Activated CD8-positive, alpha-beta memory T cell treated with anti-CD3 and anti-CD28 coated beads, Interleukin-2, amount 50 U/mL, for 4 hours (primary cell): ENCODE data around the gene USP17L10.
A peak's percentile ranks its signal among the peaks of the same experiment; 100 is the strongest.
"Not testable (repeated sequence)": the region's sequence is repeated elsewhere in the genome, so short reads cannot be mapped to it uniquely, and the experiment has no call there.

Experiments
- DNase-seq: peaks from one replicate; pipeline ENCODE4 v3.0.0-alpha.2; 2020

The USP17L10 gene

GRCh38 chr4:9210357-9210756 lies at the start of gene USP17L10:
Gene USP17L10, plus strand, starts transcription at chr4:9210657. Its CDS starts 0 bp downstream, at chr4:9210657.
- DNase-seq: not testable (repeated sequence)

GRCh38 chr4:9165990-9166389 lies 44.5 kb upstream of the USP17L10 start:
- DNase-seq: not testable (repeated sequence)

- DNase-seq: not testable (repeated sequence)
These were observed 40.5 kb upstream of the USP17L10 start, which contains the start of gene FAM90A26 for GRCh38 chr4:9169791-9170459. Gene FAM90A26, plus strand, starts transcription at chr4:9170409. Its CDS starts 2,764 bp downstream, at chr4:9173173.

- not testable (repeated sequence) for DNase-seq
These were observed 4.2 kb downstream of the USP17L10 start for GRCh38 chr4:9214701-9215100.

DNA sequence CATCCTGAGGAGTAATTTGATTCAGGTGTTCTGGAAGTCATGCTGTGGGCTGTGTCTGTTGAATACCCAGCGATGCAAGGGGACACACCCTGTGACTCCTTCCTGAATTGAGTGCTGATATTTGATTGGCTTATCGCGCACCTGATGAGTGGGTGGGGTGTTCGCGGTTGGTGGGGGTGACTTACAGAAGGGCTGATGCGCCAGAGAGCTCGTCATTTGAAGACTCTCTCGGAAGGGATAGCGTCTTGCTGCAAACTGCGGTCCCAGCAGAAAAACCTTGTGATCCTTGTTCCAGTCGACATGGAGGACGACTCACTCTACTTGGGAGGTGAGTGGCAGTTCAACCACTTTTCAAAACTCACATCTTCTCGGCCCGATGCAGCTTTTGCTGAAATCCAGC lies 4.6 kb downstream of the USP17L10 start, which contains the start of gene USP17L11:
Gene USP17L11 (plus strand): TSS at position 301 of the 400 bp plus-strand sequence. CDS start 0 bp downstream, at position 301.
- DNase-seq: not testable (repeated sequence)

DNA sequence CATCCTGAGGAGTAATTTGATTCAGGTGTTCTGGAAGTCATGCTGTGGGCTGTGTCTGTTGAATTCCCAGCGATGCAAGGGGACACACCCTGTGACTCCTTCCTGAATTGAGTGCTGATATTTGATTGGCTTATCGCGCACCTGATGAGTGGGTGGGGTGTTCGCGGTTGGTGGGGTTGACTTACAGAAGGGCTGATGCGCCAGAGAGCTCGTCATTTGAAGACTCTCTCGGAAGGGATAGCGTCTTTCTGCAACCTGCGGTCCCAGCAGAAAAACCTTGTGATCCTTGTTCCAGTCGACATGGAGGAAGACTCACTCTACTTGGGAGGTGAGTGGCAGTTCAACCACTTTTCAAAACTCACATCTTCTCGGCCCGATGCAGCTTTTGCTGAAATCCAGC lies 9.4 kb downstream of the USP17L10 start, which contains the start of gene USP17L12:
Gene USP17L12 (plus strand): TSS at position 301 of the 400 bp plus-strand sequence. CDS start 0 bp downstream, at position 301.
- not testable (repeated sequence) for DNase-seq

- not testable (repeated sequence) for DNase-seq
These were observed 14.1 kb downstream of the USP17L10 start, which contains the start of gene USP17L13 for GRCh38 chr4:9224596-9224995. Gene USP17L13, plus strand, starts transcription at chr4:9224896. Its CDS starts 0 bp downstream, at chr4:9224896.

DNA sequence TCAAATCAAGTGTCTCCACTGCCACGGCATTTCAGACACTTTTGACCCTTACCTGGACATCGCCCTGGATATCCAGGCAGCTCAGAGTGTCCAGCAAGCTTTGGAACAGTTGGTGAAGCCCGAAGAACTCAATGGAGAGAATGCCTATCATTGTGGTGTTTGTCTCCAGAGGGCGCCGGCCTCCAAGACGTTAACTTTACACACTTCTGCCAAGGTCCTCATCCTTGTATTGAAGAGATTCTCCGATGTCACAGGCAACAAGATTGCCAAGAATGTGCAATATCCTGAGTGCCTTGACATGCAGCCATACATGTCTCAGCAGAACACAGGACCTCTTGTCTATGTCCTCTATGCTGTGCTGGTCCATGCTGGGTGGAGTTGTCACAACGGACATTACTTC lies 19.8 kb downstream of the USP17L10 start:
- peak; percentile 4 for DNase-seq

GRCh38 chr4:9234085-9234484 lies 23.6 kb downstream of the USP17L10 start, which contains the start of gene USP17L15:
Gene USP17L15, plus strand, starts transcription at chr4:9234385. Its CDS starts 0 bp downstream, at chr4:9234385.
- not testable (repeated sequence) for DNase-seq

- DNase-seq: not testable (repeated sequence)
These were observed 28.0 kb downstream of the USP17L10 start for GRCh38 chr4:9238461-9238860.

DNA sequence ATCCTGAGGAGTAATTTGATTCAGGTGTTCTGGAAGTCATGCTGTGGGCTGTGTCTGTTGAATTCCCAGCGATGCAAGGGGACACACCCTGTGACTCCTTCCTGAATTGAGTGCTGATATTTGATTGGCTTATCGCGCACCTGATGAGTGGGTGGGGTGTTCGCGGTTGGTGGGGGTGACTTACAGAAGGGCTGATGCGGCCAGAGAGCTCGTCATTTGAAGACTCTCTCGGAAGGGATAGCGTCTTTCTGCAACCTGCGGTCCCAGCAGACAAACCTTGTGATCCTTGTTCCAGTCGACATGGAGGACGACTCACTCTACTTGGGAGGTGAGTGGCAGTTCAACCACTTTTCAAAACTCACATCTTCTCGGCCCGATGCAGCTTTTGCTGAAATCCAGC lies 33.1 kb downstream of the USP17L10 start, which contains the start of gene USP17L17:
Gene USP17L17 (plus strand): TSS at position 301 of the 400 bp plus-strand sequence. CDS start 0 bp downstream, at position 301.
- DNase-seq: not testable (repeated sequence)

- peak; percentile 18 for DNase-seq
These were observed 37.7 kb downstream of the USP17L10 start, which contains the start of gene USP17L18 for GRCh38 chr4:9247953-9248680. Gene USP17L18, plus strand, starts transcription at chr4:9248630. Its CDS starts 0 bp downstream, at chr4:9248630.

DNA sequence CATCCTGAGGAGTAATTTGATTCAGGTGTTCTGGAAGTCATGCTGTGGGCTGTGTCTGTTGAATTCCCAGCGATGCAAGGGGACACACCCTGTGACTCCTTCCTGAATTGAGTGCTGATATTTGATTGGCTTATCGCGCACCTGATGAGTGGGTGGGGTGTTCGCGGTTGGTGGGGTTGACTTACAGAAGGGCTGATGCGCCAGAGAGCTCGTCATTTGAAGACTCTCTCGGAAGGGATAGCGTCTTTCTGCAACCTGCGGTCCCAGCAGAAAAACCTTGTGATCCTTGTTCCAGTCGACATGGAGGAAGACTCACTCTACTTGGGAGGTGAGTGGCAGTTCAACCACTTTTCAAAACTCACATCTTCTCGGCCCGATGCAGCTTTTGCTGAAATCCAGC lies 42.6 kb downstream of the USP17L10 start, which contains the start of gene USP17L19:
Gene USP17L19 (plus strand): TSS at position 301 of the 400 bp plus-strand sequence. CDS start 0 bp downstream, at position 301.
- DNase-seq: not testable (repeated sequence)

DNA sequence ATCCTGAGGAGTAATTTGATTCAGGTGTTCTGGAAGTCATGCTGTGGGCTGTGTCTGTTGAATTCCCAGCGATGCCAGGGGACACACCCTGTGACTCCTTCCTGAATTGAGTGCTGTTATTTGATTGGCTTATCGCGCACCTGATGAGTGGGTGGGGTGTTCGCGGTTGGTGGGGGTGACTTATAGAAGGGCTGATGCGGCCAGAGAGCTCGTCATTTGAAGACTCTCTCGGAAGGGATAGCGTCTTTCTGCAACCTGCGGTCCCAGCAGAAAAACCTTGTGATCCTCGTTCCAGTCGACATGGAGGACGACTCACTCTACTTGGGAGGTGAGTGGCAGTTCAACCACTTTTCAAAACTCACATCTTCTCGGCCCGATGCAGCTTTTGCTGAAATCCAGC lies 47.4 kb downstream of the USP17L10 start, which contains the start of gene USP17L20:
Gene USP17L20 (plus strand): TSS at position 301 of the 400 bp plus-strand sequence. CDS start 0 bp downstream, at position 301.
- not testable (repeated sequence) for DNase-seq
